Measurements from ENCODE around the gene CD247.

DNA sequence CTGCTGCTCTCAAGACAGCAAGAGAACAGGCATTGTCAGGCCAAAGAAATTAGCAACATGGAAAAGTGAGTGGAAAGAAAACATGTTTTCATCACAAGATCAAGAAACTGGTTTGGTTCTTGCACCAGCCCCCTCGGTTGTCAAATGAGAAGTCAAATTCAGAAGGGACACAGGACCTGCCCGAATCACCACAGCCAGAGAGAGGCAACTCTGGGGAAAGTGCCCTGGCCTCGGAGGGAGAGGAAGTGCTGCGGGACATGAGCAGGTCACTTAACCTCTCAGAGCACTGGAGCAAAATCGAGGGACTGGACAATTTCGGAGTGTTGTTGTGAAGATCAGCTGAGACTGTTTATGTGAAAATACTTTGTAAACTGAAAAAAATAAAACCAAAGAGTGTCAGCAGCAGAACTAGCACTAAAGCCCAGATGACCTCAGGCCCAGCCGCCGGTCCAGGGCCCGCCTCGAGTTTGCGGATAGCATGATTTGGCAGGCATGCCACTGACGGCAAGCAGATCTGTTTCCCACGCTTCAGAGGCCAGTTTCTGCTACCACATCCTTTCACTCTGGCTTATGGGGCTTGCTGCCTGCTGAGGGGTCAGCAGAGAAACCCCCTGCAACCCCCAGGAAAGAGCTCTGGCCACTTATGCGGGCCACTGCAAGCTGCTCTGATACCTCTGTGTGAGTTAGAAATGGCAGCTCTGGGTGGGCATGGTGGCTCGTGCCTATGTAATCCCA lies 32.1 kb downstream of the CD247 start:
- TF ChIP-seq, protein P1, sequence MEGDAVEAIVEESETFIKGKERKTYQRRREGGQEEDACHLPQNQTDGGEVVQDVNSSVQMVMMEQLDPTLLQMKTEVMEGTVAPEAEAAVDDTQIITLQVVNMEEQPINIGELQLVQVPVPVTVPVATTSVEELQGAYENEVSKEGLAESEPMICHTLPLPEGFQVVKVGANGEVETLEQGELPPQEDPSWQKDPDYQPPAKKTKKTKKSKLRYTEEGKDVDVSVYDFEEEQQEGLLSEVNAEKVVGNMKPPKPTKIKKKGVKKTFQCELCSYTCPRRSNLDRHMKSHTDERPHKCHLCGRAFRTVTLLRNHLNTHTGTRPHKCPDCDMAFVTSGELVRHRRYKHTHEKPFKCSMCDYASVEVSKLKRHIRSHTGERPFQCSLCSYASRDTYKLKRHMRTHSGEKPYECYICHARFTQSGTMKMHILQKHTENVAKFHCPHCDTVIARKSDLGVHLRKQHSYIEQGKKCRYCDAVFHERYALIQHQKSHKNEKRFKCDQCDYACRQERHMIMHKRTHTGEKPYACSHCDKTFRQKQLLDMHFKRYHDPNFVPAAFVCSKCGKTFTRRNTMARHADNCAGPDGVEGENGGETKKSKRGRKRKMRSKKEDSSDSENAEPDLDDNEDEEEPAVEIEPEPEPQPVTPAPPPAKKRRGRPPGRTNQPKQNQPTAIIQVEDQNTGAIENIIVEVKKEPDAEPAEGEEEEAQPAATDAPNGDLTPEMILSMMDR (conservative IDR thresholded peaks at IDR 0.05 in 1 of 2, IDR thresholded peaks at IDR 0.05 in 1 of 2; ENCODE audit: extremely low read depth in 1 of 2, insufficient read depth in 1 of 2, low read depth in 1 of 2, low read length in 2 of 2), result no peak
- TF ChIP-seq EZH2 (IDR thresholded peaks at IDR 0.05; ENCODE audit: borderline replicate concordance, low read length), result no peak
